B cell (primary cell): Measurements from ENCODE around the gene TIMP2. TPM values are rescaled to one million over a fixed set of nuclear protein-coding genes. Genes with fewer than 3 reads are reported as not detected.

ENCODE experiments used
- ATAC-seq: fragments of 200-7000 bp; cut with Tn5 transposase; one replicate; pipeline ENCODE4 v1.10.0; 2021; ENCODE audit warnings: low read depth, mild to moderate bottlenecking, moderate number of reproducible peaks, moderate library complexity
- CTCF ChIA-PET: fragments of 350-600 bp; sonication (Branson Sonifier 250); formaldehyde crosslinking; loops from one replicate; lab custom pipeline; 2021; ENCODE audit warnings: antibody characterized with exemption, inconsistent platforms; lab: Charles Lee
- POLR2A ChIA-PET: fragments of 350-600 bp; sonication (Branson Sonifier 250); formaldehyde crosslinking; loops from one replicate; lab custom pipeline; 2021; ENCODE audit warnings: antibody characterized with exemption; lab: Charles Lee
- DNase-seq: peaks from one replicate; pipeline ENCODE4 v3.0.0; 2013
- H2AFZ ChIP-seq: 2 replicates; pipeline ENCODE4 v1.6.1; 2012; ENCODE audit warnings: mild to moderate bottlenecking, low read depth, low read length; ENCODE audit not compliant: insufficient read depth, poor library complexity, severe bottlenecking
- H3K27ac ChIP-seq, 2 donors: 1 replicate in 1 of 2; 2 replicates in 1 of 2; pipeline ENCODE4 v1.5.1; 2012 to 2013; ENCODE audit warnings: low read length in 2 of 2, mild to moderate bottlenecking in 2 of 2, moderate library complexity in 1 of 2
- H3K27me3 ChIP-seq, 4 experiments: fragments of 200-600 bp in 1 of 4; sonication (generic) in 1 of 4; replicated peaks in 1 of 4; 1 replicate in 2 of 4; 2 replicates in 2 of 4; pipeline versions ENCODE4 v1.6.1 to v1.7.0; 2013 to 2016; ENCODE audit warnings: low read length in 3 of 4, mild to moderate bottlenecking in 2 of 4, mixed read lengths in 1 of 4, moderate library complexity in 1 of 4; ENCODE audit not compliant: insufficient read depth in 4 of 4, control insufficient read depth in 3 of 4; ENCODE audit errors: control extremely low read depth in 1 of 4
- H3K36me3 ChIP-seq, 2 experiments: replicated peaks in 1 of 2; 1 replicate in 1 of 2; 2 replicates in 1 of 2; pipeline versions ENCODE4 v1.6.1 to v1.7.1; 2013; ENCODE audit warnings: low read length in 1 of 2; ENCODE audit not compliant: insufficient read depth in 2 of 2, control insufficient read depth in 1 of 2; ENCODE audit errors: control extremely low read depth in 1 of 2, extremely low read depth in 1 of 2
- H3K4me1 ChIP-seq, 2 donors: fragments of 200-600 bp in 1 of 2; sonication (generic) in 1 of 2; 1 replicate in 1 of 2; 2 replicates in 1 of 2; pipeline versions ENCODE4 v1.5.1 to v1.6.1; 2013 to 2017; ENCODE audit warnings: low read length in 2 of 2; ENCODE audit not compliant: control insufficient read depth in 2 of 2, insufficient read depth in 2 of 2
- H3K4me2 ChIP-seq: replicated peaks from 2 replicates; pipeline ENCODE3; 2012; ENCODE audit warnings: mild to moderate bottlenecking, low read depth, low read length; ENCODE audit not compliant: poor library complexity, severe bottlenecking
- H3K4me3 ChIP-seq, 5 experiments: fragments of 200-600 bp in 1 of 5; sonication (generic) in 1 of 5; 1 replicate in 3 of 5; 2 replicates in 2 of 5; pipeline versions ENCODE4 v1.5.1 to v1.7.0; 2011 to 2016; ENCODE audit warnings: low read length in 4 of 5, mild to moderate bottlenecking in 4 of 5, low read depth in 2 of 5, control low read depth in 1 of 5, moderate library complexity in 1 of 5; ENCODE audit not compliant: insufficient read depth in 1 of 5; ENCODE audit errors: control extremely low read depth in 1 of 5, extremely low read depth in 1 of 5
- H3K79me2 ChIP-seq: fragments of 200-600 bp; sonication (generic); one replicate; pipeline ENCODE4 v1.6.0; 2016; ENCODE audit warnings: low read length; ENCODE audit not compliant: control insufficient read depth, insufficient read depth
- H3K9ac ChIP-seq: fragments of 200-600 bp; sonication (generic); 2 replicates; pipeline ENCODE4 v1.6.1; 2017; ENCODE audit warnings: mild to moderate bottlenecking, low read length, moderate library complexity
- H3K9me3 ChIP-seq, 3 donors: one replicate each; pipeline versions ENCODE4 v1.6.1 to v1.7.1; 2013; ENCODE audit warnings: low read length in 2 of 3; ENCODE audit not compliant: control insufficient read depth in 2 of 3, insufficient read depth in 1 of 3; ENCODE audit errors: control extremely low read depth in 1 of 3
- H4K20me1 ChIP-seq: 2 replicates; pipeline ENCODE4 v1.6.0; 2012; ENCODE audit warnings: mild to moderate bottlenecking, low read length; ENCODE audit not compliant: insufficient read depth, control insufficient read depth, poor library complexity, severe bottlenecking
- H3K27ac Mint-ChIP-seq: one replicate; pipeline ENCODE4 v1.8.0; 2021; ENCODE audit warnings: mixed read lengths
- H3K27me3 Mint-ChIP-seq: one replicate; pipeline ENCODE4 v1.8.0; 2021; ENCODE audit warnings: mixed read lengths
- H3K4me1 Mint-ChIP-seq: one replicate; pipeline ENCODE4 v1.8.0; 2021; ENCODE audit warnings: mixed read lengths
- H3K4me3 Mint-ChIP-seq: one replicate; pipeline ENCODE4 v1.8.0; 2021; ENCODE audit warnings: mixed read lengths
- H3K9me3 Mint-ChIP-seq: one replicate; pipeline ENCODE4 v1.8.0; 2022; ENCODE audit warnings: mixed read lengths; ENCODE audit not compliant: insufficient read depth
- CTCF ChIP-seq: fragments of 200-600 bp; IDR thresholded peaks from one replicate; pipeline ENCODE4 v1.8.0; 2022; ENCODE audit warnings: antibody characterized with exemption, mild to moderate bottlenecking
- EZH2 ChIP-seq: IDR thresholded peaks from 2 replicates; pipeline ENCODE4 v1.6.1; 2012; ENCODE audit warnings: borderline replicate concordance, low read depth, mild to moderate bottlenecking, moderate library complexity, low read length; ENCODE audit not compliant: insufficient read depth, poor library complexity, severe bottlenecking
- WGBS: methylation state at CpG from one replicate; pipeline ENCODE4 v1.1.5; 2013; ENCODE audit warnings: missing lambda C conversion rate; ENCODE audit not compliant: insufficient coverage; 5-methylcytosine and 5-hydroxymethylcytosine counted together
- intact Hi-C: fragments of 100-400 bp; cut with micrococcal nuclease; formaldehyde crosslinking; loops from one replicate; pipeline ENCODE4 v1.10.0; 2022
- polyA plus RNA-seq: library from polyadenylated mRNA; depleted of rRNA; stranded (reverse); fragments of >200 nt; gene quantifications from 2 replicates; pipeline ENCODE4 v1.2.3, GENCODE V29; 2012
- total RNA-seq, 2 donors: library from RNA; stranded (reverse); fragments of 120-200 nt in 1 of 2; gene quantifications; 1 replicate in 1 of 2; 2 replicates in 1 of 2; pipeline versions ENCODE4 v1.2.3 to v1.2.4, GENCODE V29; 2013 to 2022

The TIMP2 gene
- total and polyA plus RNA-seq, 2 donors (not counting 1 experiment from before 2014, with no cell fraction given) = 4.8 to 10.0 TPM

DNA sequence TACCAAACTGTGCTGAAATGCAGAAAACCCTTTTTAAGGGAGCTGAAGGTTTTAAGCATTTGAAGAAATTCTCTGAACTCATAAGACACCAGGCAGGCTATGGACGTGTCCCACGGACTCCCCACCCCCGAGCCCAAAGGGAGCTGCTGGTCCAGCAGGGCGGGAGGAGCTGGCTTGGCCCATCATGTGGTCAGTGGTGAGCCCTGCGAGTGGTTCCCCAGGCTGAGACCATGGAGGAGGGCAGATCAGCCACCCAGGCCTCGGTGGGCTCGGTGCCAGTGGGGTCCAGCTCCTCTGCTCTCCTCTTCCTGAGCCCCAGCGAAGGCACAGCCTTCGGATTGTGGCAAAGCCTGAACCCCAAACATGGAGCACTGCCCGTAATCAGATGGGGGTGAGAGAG lies 27.5 kb upstream of the TIMP2 start:
- Histone ChIP-seq H3K27ac (no peak overlapping the region), H4K20me1 (no peaks in the 10 kb centered on the region), H3K4me1 (no peaks in the 10 kb centered on the region), H2AFZ (no peak overlapping the region), H3K9me3 (peaks cover 0 to 30% (median 17%) of the 10 kb centered on the region in 3 donors), H3K36me3 (no peaks in the 10 kb centered on the region), H3K4me3 (no peak overlapping the region), H3K4me2 (no peak overlapping the region), H3K9ac (no peak overlapping the region), H3K79me2 (no peaks in the 10 kb centered on the region), H3K27me3 (peaks cover 0 to 13% (median 0%) of the 10 kb centered on the region in 4 experiments)
- Mint-ChIP-seq H3K4me1 (no peaks in the 10 kb centered on the region), H3K9me3 (peaks cover 1% of the 10 kb centered on the region), H3K27ac (no peak overlapping the region), H3K4me3 (no peak overlapping the region), H3K27me3 (peaks cover 10% of the 10 kb centered on the region)
- DNase-seq = no peak
- TF ChIP-seq EZH2 (no peak), CTCF (no peak)
- intact Hi-C loops = no loop called here
- CTCF ChIA-PET = interaction anchor here (1.1 to 1.6 kb wide), 2 partner anchors 13 to 18 kb away, joined by 3 read pairs; no protein-coding TSS in a partner anchor
- POLR2A ChIA-PET = no interaction called here
- WGBS = 89% methylated on average over 7 of the region's 10 CpGs
- ATAC-seq = no peak

- CTCF ChIA-PET = interaction anchor here (1.0 kb wide), 1 partner anchor 12 kb away, joined by 3 read pairs; no protein-coding TSS in a partner anchor
Measured at GRCh38 chr17:78951967-78952551, 26.9 kb upstream of the TIMP2 start.

More at GRCh38 chr17:78951967-78952551, 26.9 kb upstream of the TIMP2 start:
- Histone ChIP-seq H3K27me3 (peaks cover 0 to 13% (median 0%) of the 10 kb centered on the region in 4 experiments), H3K9me3 (peaks cover 0 to 30% (median 17%) of the 10 kb centered on the region in 3 donors), H3K4me3 (no peak overlapping the region), H4K20me1 (no peaks in the 10 kb centered on the region), H3K4me1 (no peaks in the 10 kb centered on the region), H3K4me2 (no peak overlapping the region), H3K27ac (no peak overlapping the region), H3K36me3 (no peaks in the 10 kb centered on the region), H3K79me2 (no peaks in the 10 kb centered on the region), H2AFZ (no peak overlapping the region), H3K9ac (no peak overlapping the region)
- Mint-ChIP-seq H3K27me3 (peaks cover 10% of the 10 kb centered on the region), H3K4me1 (peaks cover under 1% of the 10 kb centered on the region), H3K4me3 (no peak overlapping the region), H3K9me3 (peaks cover 1% of the 10 kb centered on the region), H3K27ac (no peak overlapping the region)
- intact Hi-C loops = no loop called here
- no peak for ATAC-seq
- TF ChIP-seq EZH2 (no peak), CTCF (no peak)
- DNase-seq = no peak
- POLR2A ChIA-PET = no interaction called here
- 68% methylated on average over 11 of the region's 12 CpGs for whole genome bisulfite sequencing
